GM03348 (cell line): Measurements from ENCODE around the gene DRC7.
"Not testable (repeated sequence)": the region's sequence is repeated elsewhere in the genome, so short reads cannot be mapped to it uniquely, and the experiment has no call there.

Source experiments
- DNase-seq: peaks from one replicate; pipeline ENCODE4 v3.0.0; 2012; ENCODE audit warnings: low spot score

DRC7 gene

DNA sequence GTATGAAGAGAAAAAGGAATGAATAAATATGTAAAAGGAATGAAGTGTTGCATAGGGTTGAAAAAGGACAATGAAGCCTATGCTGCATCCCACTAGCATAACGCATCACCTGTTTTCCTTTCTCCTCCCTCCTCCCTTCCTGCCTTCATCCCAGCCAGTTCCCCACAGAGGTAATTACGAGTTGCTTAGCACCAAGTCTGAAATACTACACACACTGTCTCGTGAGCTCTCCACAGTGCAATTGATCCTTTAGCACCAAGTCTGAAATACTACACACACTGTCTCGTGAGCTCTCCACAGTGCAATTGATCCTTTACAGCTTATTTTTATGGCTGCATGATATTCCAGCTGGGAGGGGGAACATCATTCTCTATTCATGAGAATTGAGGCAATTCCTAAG, 1.1 kb upstream of the DRC7 start:
- DNase-seq: no peak

DNA sequence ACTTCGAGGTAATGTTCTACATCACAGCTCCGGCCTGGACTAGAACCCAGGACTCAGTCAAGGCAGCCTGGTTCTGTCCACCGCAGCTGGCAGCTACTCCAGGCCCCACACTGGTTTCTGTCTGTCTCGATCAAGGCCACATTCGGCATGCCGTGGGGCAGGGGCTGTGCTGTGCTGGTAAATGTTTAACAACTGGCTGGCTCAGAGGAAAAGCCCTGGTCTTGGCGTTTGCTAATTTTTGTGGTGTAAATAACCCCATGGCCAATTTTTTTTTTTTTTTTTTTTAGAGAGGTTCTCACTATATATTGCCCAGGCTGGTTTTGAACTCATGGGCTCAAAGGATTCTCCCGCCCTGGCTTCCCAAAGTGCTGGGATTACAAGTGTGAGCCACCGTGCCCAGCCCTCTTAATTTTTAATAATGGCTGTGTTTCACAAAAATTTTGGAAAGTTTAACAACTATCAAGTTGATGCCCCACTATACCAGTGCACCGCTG, 328 bp upstream of the DRC7 start:
- no peak for DNase-seq

GRCh38 chr16:57695680-57696069, 1.1 kb downstream of the DRC7 start:
- DNase-seq: no peak

DNA sequence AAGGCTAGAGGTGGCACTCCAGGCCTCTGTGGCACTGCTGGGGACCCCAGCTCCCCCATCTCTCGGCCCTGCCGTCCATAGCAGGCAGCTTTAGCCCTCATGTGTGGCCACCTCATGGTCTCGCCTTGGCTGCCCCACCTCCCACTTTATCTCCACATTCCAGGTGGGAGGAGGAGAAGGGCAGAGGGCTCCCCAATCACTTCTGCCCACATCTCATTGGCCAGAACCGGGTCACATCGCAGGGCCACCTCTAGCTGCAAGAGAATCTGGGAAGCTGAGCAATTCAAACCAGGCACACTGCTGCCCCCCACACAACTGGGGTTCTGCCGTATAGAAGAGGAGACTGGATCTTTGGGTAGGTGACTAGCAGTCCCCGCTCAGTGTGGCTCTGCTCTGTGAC, 1.6 kb downstream of the DRC7 start:
- no peak for DNase-seq

DNA sequence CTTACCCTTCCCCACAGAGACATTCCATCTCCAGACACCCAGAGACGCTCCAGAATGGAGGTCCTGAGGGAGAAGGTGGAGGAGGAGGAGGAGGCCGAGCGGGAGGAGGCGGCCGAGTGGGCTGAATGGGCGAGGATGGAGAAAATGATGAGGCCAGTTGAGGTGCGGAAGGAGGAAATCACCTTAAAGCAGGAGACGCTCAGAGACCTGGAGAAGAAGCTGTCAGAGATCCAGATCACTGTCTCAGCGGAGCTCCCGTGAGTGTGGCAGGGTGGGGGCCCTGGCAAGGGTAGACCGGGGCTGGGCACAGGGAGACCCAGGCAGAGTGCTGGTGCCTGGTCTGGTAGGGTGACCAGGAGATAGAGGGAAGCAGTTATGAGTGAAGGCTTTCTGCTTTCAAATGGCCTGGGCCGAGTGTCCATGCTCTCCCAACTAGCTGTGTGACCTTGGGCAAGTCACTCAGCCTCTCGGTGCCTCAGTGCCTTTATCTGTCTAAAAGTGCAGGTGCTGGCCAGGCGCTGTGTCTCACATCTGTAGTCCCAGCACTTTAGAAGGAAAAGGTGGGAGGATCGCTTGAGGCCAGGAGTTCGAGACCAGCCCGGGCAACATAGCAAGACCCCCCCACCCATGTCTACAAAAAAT, 3.4 kb downstream of the DRC7 start:
- no peak for DNase-seq

- no peak for DNase-seq
Measured at GRCh38 chr16:57698812-57699405, 4.3 kb downstream of the DRC7 start.

DNA sequence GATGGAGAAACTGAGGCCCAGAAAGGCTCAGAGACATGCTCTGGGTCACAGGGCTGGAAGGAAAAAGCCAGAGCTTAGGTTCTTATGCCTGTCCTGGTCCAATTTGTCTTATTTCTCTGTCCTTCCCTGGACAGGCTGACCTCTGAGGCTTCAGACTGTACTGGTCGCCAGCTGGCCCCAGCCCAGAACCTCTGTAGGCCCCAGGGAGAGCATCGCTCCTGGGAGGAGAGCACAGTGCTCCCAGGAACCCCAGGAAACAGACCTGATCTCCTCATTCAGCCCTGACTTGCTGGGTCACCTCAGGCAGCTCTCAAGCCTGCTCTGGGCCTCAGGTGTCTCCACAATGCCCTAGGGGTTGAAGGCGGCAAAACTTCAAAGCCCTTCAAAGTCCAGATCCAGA, 4.9 kb downstream of the DRC7 start:
- DNase-seq: no peak

GRCh38 chr16:57699899-57700298, 5.3 kb downstream of the DRC7 start:
- DNase-seq: no peak

GRCh38 chr16:57700781-57701551, 6.4 kb downstream of the DRC7 start:
- no peak for DNase-seq

DNA sequence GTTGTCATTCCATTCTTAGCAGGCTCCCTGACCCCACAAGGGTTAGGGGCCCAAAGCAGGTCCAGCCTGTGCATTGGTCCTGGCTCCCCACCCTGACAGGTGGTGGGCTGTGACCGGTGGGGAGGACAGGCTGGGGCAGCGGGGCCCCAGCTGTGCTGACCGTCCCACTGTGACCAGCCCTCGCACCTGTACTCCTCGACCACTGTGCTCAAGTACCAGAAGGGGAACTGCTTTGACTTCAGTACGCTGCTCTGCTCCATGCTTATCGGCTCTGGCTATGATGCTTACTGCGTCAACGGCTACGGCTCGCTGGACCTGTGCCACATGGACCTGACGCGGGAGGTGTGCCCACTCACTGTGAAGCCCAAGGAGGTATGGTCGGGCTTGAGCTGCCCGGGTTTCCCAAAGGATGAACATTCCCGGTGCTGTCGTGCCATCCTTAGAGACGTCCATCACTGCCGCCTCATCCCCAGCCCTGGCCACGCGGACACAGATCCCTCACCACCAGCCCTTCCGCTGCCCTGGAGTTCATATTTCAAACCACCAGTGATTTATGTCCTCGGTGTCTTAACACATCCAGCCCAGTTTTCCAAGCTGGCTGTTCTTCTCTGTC, 7.3 kb downstream of the DRC7 start:
- DNase-seq: no peak

DNA sequence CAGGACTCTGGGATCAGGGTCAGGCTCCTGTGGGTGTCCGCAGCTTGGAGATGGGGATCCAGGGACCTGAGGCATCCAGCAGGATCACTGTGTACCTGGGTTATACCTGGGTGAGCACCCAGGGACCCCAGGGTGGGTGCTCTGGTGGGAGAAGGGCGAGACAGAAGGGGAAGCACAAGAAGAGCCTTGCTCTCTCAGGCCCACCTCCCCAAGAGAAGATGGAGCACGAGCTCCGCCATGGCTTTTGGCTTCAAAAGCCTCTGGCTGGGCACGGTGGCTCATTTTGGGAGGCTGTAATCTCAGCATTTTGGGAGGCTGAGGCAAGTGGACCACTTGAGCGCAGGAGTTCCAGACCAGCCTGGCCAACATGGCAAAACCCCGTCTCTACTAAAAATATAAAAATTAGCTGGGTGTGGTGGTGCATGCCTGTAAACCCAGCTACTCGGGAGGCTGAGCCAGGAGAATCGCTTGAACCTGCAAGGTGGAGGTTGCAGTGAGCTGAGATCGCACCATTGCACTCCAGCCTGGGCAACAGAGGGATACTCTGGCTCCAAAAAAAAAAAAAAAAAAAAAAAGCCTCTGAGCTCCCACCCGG, 8.9 kb downstream of the DRC7 start:
- DNase-seq: no peak

DNA sequence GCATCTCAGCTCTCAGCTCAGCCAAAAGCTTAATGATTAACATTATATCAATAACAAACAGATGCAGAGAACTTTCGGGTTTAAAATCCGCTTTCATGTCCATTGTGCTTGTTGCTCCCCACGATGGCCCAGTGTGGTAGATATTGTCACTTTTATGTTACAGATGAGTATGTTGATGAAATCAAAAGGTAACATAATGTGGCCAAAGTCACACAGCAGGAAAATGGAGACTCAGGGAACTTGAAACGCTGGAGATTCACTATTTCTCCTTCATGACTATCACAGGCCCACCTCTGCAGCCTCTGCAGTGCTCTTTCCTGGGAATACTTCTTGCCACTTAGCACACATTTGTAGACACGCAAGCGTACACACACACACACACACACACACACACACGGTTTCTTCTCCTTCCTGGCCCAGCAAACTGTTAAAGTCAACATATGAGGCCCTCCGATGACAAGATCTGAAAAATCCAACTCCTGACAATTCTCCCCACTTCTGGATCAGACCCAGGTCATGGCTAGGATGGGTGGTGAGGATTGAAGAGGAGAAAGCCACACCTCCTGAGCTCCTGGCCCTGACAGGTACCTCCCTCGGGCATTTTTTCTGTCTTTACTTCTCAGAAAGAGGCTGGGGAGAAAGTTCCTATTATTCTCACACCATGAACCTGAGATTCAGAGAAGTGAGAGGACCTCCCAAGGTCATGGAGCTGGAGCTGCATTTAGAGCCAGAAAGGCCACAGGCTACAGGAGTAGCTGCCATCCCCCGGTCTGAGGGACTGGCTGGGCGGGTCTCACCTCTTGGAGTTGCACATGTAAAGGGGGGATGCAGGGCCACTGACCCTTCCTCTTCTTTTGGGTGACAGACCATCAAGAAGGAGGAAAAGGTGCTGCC, 9.7 kb downstream of the DRC7 start:
- no peak for DNase-seq

- no peak for DNase-seq
Measured at GRCh38 chr16:57704905-57705852, 10.6 kb downstream of the DRC7 start.

DNA sequence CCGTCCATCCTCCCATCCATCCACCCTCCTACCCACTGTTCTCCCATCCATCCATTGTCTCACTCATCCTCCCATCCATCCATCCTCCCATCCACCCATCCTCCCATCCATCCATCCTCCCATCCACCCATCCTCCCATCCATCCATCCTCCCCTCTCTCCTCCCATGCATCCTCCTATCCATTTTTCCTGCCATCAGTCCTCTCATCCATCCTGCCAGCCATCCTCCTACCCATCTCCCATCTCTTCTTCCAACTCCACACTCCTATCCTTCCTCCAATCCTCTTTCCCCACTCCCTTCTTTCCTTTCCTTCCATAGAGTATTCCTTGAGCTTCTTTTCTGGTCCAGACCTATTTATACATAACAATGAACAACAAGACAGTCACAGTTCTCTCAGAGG, 12.1 kb downstream of the DRC7 start:
- DNase-seq: no peak

DNA sequence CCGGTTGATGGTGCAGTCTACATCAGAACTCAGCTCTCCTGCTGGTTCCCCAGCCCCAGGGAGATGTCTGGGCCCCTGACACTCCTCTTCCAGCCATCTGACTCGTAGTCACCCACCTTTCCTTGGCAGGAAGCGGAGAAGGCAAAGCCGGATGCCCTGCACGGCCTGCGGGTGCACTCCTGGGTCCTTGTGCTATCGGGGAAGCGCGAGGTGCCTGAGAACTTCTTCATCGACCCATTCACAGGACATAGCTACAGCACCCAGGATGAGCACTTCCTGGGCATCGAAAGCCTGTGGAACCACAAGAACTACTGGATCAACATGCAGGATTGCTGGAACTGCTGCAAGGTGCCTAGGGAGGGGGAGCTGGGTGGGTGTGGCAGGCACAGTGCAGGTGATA, 12.7 kb downstream of the DRC7 start:
- DNase-seq: no peak

DNA sequence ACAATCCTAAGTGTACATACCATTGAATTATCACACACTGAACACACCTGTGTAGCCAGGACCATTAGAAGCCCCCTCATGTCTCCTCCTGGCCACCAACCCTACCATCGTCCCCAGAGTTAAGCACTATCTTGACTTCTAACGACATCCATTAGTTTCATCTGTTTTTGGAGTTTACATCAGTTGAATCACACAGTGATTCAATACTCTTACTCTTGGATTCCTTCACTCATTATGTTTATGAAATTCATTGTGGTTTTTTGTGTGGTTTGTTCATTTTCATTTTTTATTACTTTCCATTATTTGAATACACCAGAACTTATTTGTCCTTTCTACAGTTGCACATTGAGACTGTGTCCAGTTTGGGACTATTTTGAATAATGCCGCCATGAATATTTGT, 13.6 kb downstream of the DRC7 start:
- DNase-seq: no peak

DNA sequence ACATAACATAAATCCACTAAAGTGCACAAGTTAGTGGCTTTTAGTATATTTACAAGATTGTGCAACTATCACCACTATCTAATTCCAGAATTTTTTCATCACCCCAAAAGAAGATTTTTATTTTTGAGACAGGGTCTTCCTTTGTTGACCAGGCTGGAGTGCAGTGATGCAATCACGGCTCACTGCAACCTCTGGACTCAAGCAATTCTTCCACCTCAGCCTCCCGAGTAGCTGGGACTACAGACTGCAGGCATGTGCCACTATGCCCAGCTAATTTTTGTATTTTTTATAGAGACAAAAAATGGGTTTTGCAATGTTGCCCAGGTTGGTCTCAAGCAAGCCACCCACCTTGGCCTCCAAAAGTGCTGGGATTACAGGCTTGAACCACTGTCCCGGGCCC, 15.1 kb downstream of the DRC7 start:
- no peak for DNase-seq

- DNase-seq: no peak
Measured at GRCh38 chr16:57711346-57711745, 16.7 kb downstream of the DRC7 start.

GRCh38 chr16:57711993-57712392, 17.4 kb downstream of the DRC7 start:
- DNase-seq: no peak

GRCh38 chr16:57712569-57712968, 18.0 kb downstream of the DRC7 start:
- not testable (repeated sequence) for DNase-seq
